HUES64 (cell line): ENCODE measurements around the gene PARD3.

Experiments
- H3K27ac ChIP-seq: 2 replicates; pipeline ENCODE4 v1.7.0; 2013; ENCODE audit warnings: low read depth, low read length, inconsistent platforms
- H3K27me3 ChIP-seq: 2 replicates; pipeline ENCODE4 v1.6.1; 2013; ENCODE audit warnings: mild to moderate bottlenecking, low read length; ENCODE audit not compliant: insufficient read depth
- H3K36me3 ChIP-seq: 2 replicates; pipeline ENCODE4 v1.6.1; 2013; ENCODE audit warnings: mild to moderate bottlenecking, low read length; ENCODE audit not compliant: insufficient read depth
- H3K4me1 ChIP-seq: 2 replicates; pipeline ENCODE4 v1.6.1; 2013; ENCODE audit warnings: mild to moderate bottlenecking, low read length, moderate library complexity; ENCODE audit not compliant: insufficient read depth
- H3K4me3 ChIP-seq: 2 replicates; pipeline ENCODE4 v1.5.1; 2013; ENCODE audit warnings: mild to moderate bottlenecking, low read length, moderate library complexity
- H3K9ac ChIP-seq: 2 replicates; pipeline ENCODE4 v1.6.1; 2013; ENCODE audit warnings: mild to moderate bottlenecking, low read depth, low read length
- H3K9me3 ChIP-seq: 2 replicates; pipeline ENCODE4 v1.6.1; 2013; ENCODE audit warnings: low read depth, low read length; ENCODE audit not compliant: insufficient read depth
- WGBS: fragments of 150-250, 120-280 bp; methylation state at CpG from one replicate; pipeline ENCODE4 v1.1.7; 2013; ENCODE audit warnings: missing lambda C conversion rate; 5-methylcytosine and 5-hydroxymethylcytosine counted together

The PARD3 gene

GRCh38 chr10:34821587-34822585 is 6.8 kb upstream of the PARD3 start:
- Histone ChIP-seq H3K27ac (no peak overlapping the region), H3K9me3 (no peaks in the 10 kb centered on the region), H3K9ac (no peak overlapping the region), H3K27me3 (peaks cover 9% of the 10 kb centered on the region), H3K4me1 (no peaks in the 10 kb centered on the region), H3K36me3 (no peaks in the 10 kb centered on the region), H3K4me3 (no peak overlapping the region)
- 84% methylated on average over 6 of the region's 6 CpGs for WGBS

GRCh38 chr10:34817586-34817985 is 2.5 kb upstream of the PARD3 start:
- Histone ChIP-seq H3K27ac (no peak overlapping the region), H3K9ac (no peak overlapping the region), H3K4me3 (no peak overlapping the region), H3K4me1 (peaks cover 13% of the 10 kb centered on the region), H3K9me3 (no peaks in the 10 kb centered on the region), H3K36me3 (no peaks in the 10 kb centered on the region), H3K27me3 (peaks cover 26% of the 10 kb centered on the region)
- WGBS = 92% methylated on average over 3 of the region's 3 CpGs

- H3K9ac ChIP-seq = no peak overlapping the region
- peaks cover 13% of the 10 kb centered on the region for H3K4me1 ChIP-seq
- peaks cover 26% of the 10 kb centered on the region for H3K27me3 ChIP-seq
- 96% methylated on average over 16 of the region's 16 CpGs for WGBS
- H3K27ac ChIP-seq = no peak overlapping the region
- H3K4me3 ChIP-seq = no peak overlapping the region
- H3K9me3 ChIP-seq = no peaks in the 10 kb centered on the region
- H3K36me3 ChIP-seq = no peaks in the 10 kb centered on the region
These were observed 2.0 kb upstream of the PARD3 start for GRCh38 chr10:34817054-34817453.

- peak overlapping the region; percentile 81 for H3K4me3 ChIP-seq
These were observed 1.5 kb upstream of the PARD3 start for GRCh38 chr10:34816501-34817002.

GRCh38 chr10:34816085-34816496 is 995 bp upstream of the PARD3 start:
- Histone ChIP-seq H3K27ac (no peak overlapping the region), H3K36me3 (no peaks in the 10 kb centered on the region), H3K9me3 (no peaks in the 10 kb centered on the region), H3K27me3 (peaks cover 26% of the 10 kb centered on the region), H3K4me3 (peak overlapping the region; percentile 81), H3K9ac (peak overlapping the region; percentile 40; the same call in 1 of the 2 replicates), H3K4me1 (peaks cover 17% of the 10 kb centered on the region)
- 1% methylated on average over 24 of the region's 24 CpGs for WGBS

More at GRCh38 chr10:34816501-34817002, 1.5 kb upstream of the PARD3 start:
- H3K27me3 ChIP-seq = peaks cover 26% of the 10 kb centered on the region
- H3K4me1 ChIP-seq = peaks cover 13% of the 10 kb centered on the region
- WGBS = 19% methylated on average over 10 of the region's 10 CpGs
- H3K9me3 ChIP-seq = no peaks in the 10 kb centered on the region
- H3K27ac ChIP-seq = no peak overlapping the region
- H3K36me3 ChIP-seq = no peaks in the 10 kb centered on the region
- no peak overlapping the region for H3K9ac ChIP-seq

- H3K4me3 ChIP-seq = peak overlapping the region; percentile 81
- peaks cover 26% of the 10 kb centered on the region for H3K27me3 ChIP-seq
These were observed 247 bp downstream of the PARD3 start for GRCh38 chr10:34814913-34815184.

GRCh38 chr10:34814223-34814912 is 728 bp downstream of the PARD3 start:
- H3K27me3 ChIP-seq = peaks cover 26% of the 10 kb centered on the region
- WGBS = under 1% methylated on average over 77 of the region's 77 CpGs

More at GRCh38 chr10:34814913-34815184, 247 bp downstream of the PARD3 start:
- peak overlapping the region; percentile 88 for H3K9ac ChIP-seq
- WGBS = under 1% methylated on average over 45 of the region's 45 CpGs
- peaks cover 29% of the 10 kb centered on the region for H3K4me1 ChIP-seq
- H3K27ac ChIP-seq = peak overlapping the region; percentile 94
- no peaks in the 10 kb centered on the region for H3K9me3 ChIP-seq
- no peaks in the 10 kb centered on the region for H3K36me3 ChIP-seq

GRCh38 chr10:34813626-34814222 is 1.4 kb downstream of the PARD3 start:
- Histone ChIP-seq H3K4me1 (peaks cover 40% of the 10 kb centered on the region), H3K27ac (peak overlapping the region; percentile 94; the same call in 1 of the 2 replicates), H3K4me3 (peak overlapping the region; percentile 81), H3K9me3 (no peaks in the 10 kb centered on the region), H3K36me3 (no peaks in the 10 kb centered on the region), H3K27me3 (peaks cover 26% of the 10 kb centered on the region), H3K9ac (peak overlapping the region; percentile 88)
- 5% methylated on average over 18 of the region's 19 CpGs for WGBS

More at GRCh38 chr10:34814223-34814912, 728 bp downstream of the PARD3 start:
- H3K27ac ChIP-seq = peak overlapping the region; percentile 94
- H3K9ac ChIP-seq = peak overlapping the region; percentile 88
- H3K4me1 ChIP-seq = peaks cover 33% of the 10 kb centered on the region
- H3K4me3 ChIP-seq = peak overlapping the region; percentile 81
- H3K9me3 ChIP-seq = no peaks in the 10 kb centered on the region
- H3K36me3 ChIP-seq = no peaks in the 10 kb centered on the region

GRCh38 chr10:34812771-34813170 is 2.3 kb downstream of the PARD3 start:
- no peaks in the 10 kb centered on the region for H3K36me3 ChIP-seq
- H3K27ac ChIP-seq = no peak overlapping the region
- H3K4me3 ChIP-seq = peak overlapping the region; percentile 81
- H3K9me3 ChIP-seq = no peaks in the 10 kb centered on the region
- H3K27me3 ChIP-seq = peaks cover 25% of the 10 kb centered on the region
- WGBS = 89% methylated on average over 5 of the region's 5 CpGs
- peaks cover 48% of the 10 kb centered on the region for H3K4me1 ChIP-seq
- no peak overlapping the region for H3K9ac ChIP-seq

- WGBS = no CpG with 5 or more reads among the region's 1 CpG
- peaks cover 48% of the 10 kb centered on the region for H3K4me1 ChIP-seq
These were observed 3.1 kb downstream of the PARD3 start for GRCh38 chr10:34811968-34812514.

More at GRCh38 chr10:34811968-34812514, 3.1 kb downstream of the PARD3 start:
- peaks cover 18% of the 10 kb centered on the region for H3K27me3 ChIP-seq
- H3K9me3 ChIP-seq = no peaks in the 10 kb centered on the region
- H3K27ac ChIP-seq = no peak overlapping the region
- no peak overlapping the region for H3K4me3 ChIP-seq
- no peak overlapping the region for H3K9ac ChIP-seq
- H3K36me3 ChIP-seq = no peaks in the 10 kb centered on the region
